NOMO-1 (cell line): ENCODE measurements around the gene NTM.

Experiments used
- DNase-seq, 2 experiments: peaks; one replicate each; lab custom pipeline; 2025; ENCODE audit not compliant: unreplicated experiment in 2 of 2; lab: John Stamatoyannopoulos, UW

Gene NTM

DNA sequence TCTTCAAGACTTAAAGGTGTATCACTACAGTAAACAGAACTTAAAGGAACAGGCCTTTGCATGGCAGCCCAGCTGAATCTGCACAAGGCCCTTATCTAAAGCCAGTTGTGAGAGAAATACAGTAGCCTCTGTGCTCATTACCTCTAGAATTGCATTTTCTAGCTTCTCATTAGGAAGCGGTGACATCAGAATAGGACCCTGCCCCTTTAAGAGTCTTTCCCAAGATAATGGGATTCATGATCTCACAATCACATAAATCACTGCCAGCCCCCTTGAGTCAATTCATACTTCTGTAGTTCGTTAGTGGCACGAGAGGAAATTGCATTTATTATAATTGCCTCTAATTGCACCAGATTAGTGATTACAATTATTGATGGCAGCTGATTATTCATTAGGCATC is 170.3 kb downstream of the NTM start:
- DNase-seq, result no peak

DNA sequence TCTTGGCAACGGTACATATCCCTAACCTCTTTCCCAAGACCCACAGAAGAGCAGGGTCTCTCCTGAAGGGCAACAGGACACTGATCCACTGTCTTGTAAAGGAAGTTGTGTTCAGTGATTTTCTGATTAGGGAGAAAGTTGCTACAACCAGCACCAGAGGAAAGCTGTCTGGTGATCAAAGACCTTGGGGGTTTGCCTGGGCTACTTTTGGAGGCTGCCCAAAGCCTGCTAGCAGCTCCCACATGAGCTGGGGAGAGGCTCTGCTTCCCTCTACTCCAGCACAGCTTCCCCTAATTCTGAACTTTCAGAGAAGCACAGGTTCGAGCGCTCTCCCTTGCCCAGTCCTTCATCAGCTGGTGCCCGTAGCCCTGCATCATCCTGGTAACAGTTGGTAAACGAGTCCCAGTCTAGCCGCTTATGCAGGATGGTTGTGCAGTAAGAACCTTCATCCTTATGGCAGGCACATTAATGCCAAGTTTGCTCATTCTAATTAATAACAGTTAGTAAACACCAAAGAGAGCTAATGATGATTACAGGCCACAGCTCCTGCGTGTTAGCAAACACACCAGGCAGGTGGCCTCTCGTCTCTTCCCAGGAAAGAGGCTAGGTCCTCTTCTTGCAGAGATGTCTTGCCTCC is 173.1 kb downstream of the NTM start:
- DNase-seq, result no peak

GRCh38 chr11:131544591-131544990 is 174.2 kb downstream of the NTM start:
- DNase-seq, result no peak

DNA sequence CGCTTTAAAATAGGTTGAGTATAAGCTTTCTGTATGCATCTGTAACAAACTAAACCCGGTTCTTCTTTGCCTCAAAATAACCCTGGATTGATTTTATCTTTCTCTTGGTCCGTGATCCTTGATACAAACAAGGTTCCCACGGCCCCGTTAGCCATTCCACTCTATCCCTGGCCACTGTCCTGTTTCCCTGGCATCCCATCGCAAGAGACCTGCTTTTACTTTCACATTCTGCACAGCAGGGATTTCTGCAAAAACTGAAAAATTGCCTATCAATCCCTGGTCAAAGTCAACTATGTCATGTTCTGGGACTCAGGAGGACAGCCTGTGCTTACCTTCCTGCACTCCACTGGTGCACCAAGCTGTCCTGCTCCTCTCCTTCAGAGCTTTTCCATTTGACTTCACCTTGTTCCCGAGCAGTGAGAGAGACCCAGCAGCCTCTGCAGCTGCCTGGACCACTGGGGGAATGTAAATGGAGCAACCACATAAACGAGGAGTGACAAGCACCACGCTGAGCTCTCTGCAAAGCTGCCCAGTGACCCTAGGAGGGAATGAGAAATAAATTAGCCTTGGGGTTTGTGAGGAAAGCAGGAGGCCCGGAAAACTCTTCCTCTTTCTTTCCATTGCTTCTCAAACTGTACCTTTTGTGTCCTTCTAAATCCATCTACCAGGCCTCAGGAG is 175.9 kb downstream of the NTM start:
- no peak for DNase-seq

GRCh38 chr11:131549099-131549498 is 178.7 kb downstream of the NTM start:
- no peak for DNase-seq

- DNase-seq, result no peak
Measured at GRCh38 chr11:131549770-131550169, 179.4 kb downstream of the NTM start.

DNA sequence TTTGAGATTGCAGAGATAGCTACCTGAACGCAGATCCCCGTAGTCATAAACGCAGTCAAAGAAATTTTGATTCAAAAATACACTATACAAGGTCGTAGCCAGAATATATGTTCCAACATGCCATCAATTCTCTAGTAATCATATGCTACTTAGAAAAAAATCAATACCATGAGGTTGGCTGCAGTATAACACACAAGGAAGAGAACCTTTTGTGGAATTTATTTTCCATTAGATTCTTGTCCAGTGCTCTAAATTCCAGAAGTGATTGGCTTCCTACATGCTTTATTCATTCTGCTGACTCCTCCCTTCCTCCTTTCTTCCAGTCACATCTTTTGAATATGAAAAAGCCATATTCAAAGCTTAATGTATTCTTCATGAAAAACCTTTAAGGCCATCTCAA is 189.9 kb downstream of the NTM start:
- DNase-seq, result no peak

GRCh38 chr11:131561501-131561900 is 191.1 kb downstream of the NTM start:
- DNase-seq, result no peak

DNA sequence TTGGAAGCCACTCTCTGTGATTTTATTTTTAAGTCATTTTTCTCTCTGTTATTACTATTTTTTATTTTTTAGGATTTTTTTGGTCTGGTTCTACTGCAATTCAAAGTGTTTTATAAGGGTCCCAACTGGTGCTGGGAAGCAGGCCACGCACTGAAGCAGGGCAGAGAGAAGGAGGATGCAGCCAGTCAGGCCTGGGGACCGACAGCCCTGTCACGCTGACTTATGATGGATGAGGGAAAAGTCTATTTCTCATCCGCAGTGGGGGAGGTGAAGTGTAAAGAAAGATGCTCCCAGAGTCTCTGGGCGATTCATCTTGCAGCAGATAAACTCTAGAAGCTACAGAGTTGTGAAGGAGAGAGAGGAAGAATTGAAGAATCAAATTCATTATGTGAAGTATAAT is 191.6 kb downstream of the NTM start:
- DNase-seq, result no peak

- no peak for DNase-seq
Measured at GRCh38 chr11:131568318-131568717, 197.9 kb downstream of the NTM start.

GRCh38 chr11:131571571-131571970 is 201.2 kb downstream of the NTM start:
- DNase-seq, result no peak

- DNase-seq, result no peak
Measured at GRCh38 chr11:131572423-131572822, 202.0 kb downstream of the NTM start.

- no peak for DNase-seq
Measured at GRCh38 chr11:131579932-131580387, 209.5 kb downstream of the NTM start.

GRCh38 chr11:131580476-131580875 is 210.1 kb downstream of the NTM start:
- no peak for DNase-seq

GRCh38 chr11:131581046-131581445 is 210.6 kb downstream of the NTM start:
- DNase-seq, result no peak

DNA sequence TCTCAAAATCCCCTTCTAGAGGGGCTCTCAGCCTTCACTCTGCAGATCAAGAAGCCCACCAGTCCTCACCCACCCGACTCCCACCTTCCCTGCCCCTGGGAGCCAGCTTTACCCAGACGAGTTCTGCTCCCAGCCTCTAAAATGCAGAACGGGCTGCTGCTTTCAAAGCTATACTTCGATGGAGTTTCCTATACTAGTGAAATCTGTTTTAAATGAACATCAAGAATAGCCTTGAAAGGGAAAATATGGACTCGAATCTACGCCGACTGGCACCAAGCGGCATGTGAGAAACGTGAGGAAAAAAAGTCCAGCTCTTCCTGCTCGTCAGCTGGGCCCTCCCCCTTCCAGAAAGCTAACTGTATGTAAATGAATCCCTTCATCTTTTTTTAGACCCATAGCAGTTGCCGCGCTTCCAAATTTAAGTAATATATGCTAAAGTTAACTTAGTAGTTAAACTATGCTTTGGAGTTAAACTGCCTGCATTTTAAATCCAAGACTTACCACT is 211.7 kb downstream of the NTM start:
- DNase-seq, result no peak

GRCh38 chr11:131583421-131583820 is 213.0 kb downstream of the NTM start:
- DNase-seq, result no peak

DNA sequence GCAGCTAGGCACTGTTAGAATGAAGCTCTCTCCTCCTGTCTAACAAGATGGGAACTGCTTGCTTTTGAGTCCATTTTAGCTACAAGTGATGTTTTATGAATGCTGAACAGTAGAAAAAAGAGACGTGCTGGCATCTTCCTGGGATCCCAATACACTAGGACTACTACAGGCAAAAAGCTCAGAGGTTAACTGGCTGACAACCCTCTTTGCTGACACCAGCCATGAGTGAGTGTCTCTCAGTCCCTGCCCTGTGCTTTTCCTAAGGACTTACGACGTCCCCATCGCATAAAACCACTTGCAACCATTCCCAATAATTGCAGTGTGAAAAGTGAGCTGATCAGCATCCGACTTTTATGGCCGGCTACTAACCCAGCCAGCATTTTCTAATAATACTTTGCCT is 213.5 kb downstream of the NTM start:
- no peak for DNase-seq

DNA sequence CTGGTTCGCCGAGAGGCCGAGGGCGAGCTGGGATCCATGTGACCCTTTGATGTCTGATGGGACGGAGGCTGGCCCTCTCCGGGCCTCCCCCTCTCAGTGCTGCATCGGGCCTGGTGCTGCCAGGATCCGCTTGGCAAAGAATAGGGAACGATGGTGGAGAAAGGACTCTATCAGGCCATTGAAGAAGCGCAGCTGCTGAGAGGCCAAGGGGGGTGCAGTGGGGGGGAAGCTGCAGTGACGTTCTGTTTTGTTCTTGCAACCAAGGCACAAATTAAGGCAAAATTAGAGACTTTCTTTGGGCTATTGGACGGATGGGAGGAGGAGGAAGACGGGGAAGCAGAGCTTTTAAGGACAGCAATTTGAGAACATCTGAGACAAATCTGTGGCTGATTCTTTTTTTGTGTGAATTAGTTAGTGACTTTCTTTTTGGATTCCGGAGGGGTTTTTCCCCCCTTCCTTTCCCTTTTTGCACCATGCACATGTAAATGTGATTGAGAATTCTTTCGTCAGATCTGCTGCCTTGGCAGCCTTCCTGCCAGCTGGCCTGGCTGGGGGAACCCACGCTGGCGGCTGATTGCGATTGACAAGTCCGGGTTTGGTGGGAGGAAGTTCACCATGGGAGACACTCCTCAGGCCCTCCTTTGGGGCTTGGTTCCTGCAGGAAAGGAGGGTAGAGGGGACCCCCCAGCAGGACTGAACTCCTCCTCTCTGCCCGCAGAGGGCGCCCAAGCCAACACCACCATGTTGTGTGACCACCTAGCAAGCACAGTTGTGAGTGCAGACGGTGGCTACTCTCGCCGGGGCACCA is 214.6 kb downstream of the NTM start:
- DNase-seq, result no peak

DNA sequence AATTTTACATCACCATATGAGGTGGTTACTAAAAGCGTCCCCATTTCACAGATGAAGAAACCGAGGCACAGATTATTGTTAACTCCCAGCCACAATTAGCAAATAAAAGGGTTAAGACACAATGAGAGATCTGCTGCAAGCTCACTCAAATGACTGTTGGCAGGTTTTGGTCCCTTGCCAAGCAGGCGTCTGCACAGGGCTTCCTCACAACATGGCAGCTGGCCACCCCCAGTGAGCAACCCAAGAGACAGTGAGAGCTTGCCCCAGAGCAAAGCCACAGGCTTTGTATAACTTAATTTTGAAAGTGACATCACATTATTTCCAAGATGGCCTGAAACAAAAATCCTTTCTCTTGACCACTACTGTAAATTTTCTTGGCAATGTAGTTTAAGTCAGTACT is 217.6 kb downstream of the NTM start:
- no peak for DNase-seq

GRCh38 chr11:131591051-131591461 is 220.6 kb downstream of the NTM start:
- DNase-seq, result no peak

DNA sequence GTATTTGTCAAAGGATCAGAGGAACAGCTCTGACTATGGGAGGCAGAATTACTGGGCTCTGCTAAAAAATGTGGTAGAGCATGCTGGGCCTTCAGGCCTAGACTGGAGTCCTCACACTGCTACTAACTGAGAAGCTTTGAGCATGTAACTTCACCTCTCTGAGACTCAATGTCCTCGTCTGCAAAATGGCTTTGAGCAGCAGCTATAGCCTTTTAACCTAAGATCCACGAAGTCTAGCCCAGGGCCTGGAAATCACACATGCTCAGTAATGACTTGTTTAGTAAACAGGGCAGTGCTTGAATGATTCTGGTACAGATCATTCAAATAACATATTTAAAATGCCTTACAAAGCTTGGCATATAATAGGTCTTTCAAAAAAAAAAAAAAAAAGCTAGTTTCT is 221.7 kb downstream of the NTM start:
- no peak for DNase-seq
